ENCODE results near the gene SWAP70. TPM values are rescaled to one million over a fixed set of nuclear protein-coding genes. Genes with fewer than 3 reads are reported as not detected.
"Not testable (repeated sequence)": the region's sequence is repeated elsewhere in the genome, so short reads cannot be mapped to it uniquely, and the experiment has no call there.

The SWAP70 gene
- total RNA-seq, 1 donor from 2014 or later: 39.7 TPM

DNA sequence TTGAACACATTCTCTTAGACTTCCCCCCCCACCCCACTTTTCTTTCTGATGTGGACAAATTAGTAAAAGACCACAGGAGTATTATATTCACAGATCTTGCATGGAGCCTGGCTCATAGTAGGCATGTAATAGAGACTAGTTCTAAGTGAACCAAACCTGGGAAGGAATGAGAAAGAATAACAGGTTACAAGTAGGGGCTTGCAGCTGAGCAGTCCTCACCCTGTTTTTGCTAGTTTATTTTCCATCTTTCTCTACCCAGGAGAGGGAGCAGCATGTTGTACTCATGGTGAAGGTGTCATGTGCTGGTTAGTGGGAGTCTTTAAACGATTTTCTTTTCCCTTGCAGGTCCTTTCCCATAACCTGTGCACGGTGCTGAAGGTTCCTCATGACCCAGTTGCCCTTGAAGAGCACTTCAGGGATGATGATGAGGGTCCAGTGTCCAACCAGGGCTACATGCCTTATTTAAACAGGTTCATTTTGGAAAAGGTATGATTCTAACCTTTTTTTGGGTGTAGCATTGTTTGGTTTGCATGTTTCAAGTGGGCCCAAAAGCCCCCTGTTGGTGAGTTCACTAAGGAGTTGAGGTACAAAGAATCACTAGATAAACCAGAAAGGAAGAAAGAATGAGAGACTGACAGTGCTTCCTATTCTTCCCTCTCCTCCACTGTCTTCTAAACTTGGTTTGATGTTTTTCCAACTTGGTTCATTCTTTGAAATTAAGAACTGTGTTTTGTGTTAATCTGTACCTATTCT is 30.1 kb downstream of the SWAP70 start:
- H3K4me3 Mint-ChIP-seq (ENCODE audit: unreplicated experiment): no peak overlapping the region
- TF ChIP-seq, protein P1, sequence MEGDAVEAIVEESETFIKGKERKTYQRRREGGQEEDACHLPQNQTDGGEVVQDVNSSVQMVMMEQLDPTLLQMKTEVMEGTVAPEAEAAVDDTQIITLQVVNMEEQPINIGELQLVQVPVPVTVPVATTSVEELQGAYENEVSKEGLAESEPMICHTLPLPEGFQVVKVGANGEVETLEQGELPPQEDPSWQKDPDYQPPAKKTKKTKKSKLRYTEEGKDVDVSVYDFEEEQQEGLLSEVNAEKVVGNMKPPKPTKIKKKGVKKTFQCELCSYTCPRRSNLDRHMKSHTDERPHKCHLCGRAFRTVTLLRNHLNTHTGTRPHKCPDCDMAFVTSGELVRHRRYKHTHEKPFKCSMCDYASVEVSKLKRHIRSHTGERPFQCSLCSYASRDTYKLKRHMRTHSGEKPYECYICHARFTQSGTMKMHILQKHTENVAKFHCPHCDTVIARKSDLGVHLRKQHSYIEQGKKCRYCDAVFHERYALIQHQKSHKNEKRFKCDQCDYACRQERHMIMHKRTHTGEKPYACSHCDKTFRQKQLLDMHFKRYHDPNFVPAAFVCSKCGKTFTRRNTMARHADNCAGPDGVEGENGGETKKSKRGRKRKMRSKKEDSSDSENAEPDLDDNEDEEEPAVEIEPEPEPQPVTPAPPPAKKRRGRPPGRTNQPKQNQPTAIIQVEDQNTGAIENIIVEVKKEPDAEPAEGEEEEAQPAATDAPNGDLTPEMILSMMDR (IDR thresholded peaks at IDR 0.05): no peak

DNA sequence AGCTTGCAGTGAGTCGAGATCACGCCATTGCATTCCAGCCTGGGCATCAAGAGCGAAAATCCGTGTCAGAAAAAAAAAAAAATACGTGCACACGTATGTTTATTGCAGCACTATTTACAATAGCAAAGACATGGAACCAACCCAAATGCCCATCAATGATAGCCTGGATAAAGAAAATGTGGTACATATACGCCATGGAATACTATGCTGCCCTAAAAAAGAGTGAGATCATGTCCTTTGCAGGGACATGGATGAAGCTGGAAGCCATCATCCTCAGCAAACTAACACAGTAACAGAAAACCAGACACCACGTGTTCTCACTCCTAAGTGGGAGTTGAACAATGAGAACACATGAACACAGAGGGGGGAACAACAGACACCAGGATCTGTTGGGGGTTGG is 31.4 kb downstream of the SWAP70 start:
- not testable (repeated sequence) for H3K9me3 Mint-ChIP-seq (ENCODE audit: unreplicated experiment); DNase-seq (ENCODE audit: extremely low spot score, unreplicated experiment); H3K4me3 Mint-ChIP-seq (ENCODE audit: unreplicated experiment); H3K27me3 Mint-ChIP-seq (ENCODE audit: unreplicated experiment); H3K27ac Mint-ChIP-seq (ENCODE audit: unreplicated experiment)
- Mint-ChIP-seq H3K36me3 (ENCODE audit: unreplicated experiment) (peaks cover 24% of the 10 kb centered on the region), H3K4me1 (ENCODE audit: unreplicated experiment) (peaks cover 21% of the 10 kb centered on the region)

More for the DNA sequence above, 30.1 kb downstream of the SWAP70 start:
- no peaks in the 10 kb centered on the region for H3K27me3 Mint-ChIP-seq (ENCODE audit: unreplicated experiment)
- no peaks in the 10 kb centered on the region for H3K9me3 Mint-ChIP-seq (ENCODE audit: unreplicated experiment)
- no peak for DNase-seq (ENCODE audit: extremely low spot score, unreplicated experiment)
- H3K27ac Mint-ChIP-seq (ENCODE audit: unreplicated experiment): no peak overlapping the region
- H3K36me3 Mint-ChIP-seq (ENCODE audit: unreplicated experiment): peaks cover 24% of the 10 kb centered on the region
- H3K4me1 Mint-ChIP-seq (ENCODE audit: unreplicated experiment): peaks cover 17% of the 10 kb centered on the region

DNA sequence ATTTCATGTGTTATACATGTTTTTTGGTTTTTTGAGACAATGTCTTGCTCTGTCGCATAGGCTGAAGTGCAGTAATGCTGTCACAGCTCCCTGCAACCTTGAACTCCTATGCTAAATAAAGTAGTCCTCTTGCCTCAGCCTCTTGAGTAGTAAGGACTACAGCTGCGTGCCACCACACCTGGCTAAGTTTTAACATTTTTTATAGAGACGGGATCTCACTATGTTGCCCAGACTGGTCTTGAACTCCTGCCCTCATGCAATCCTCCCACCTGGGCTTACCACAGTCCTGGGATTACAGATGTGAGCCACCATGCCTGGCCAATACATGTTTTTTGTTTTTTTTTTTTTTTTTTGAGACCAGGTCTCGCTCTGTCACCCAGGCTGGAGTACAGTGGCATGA is 33.9 kb downstream of the SWAP70 start:
- no peaks in the 10 kb centered on the region for H3K27me3 Mint-ChIP-seq (ENCODE audit: unreplicated experiment)
- H3K9me3 Mint-ChIP-seq (ENCODE audit: unreplicated experiment): no peaks in the 10 kb centered on the region
- peaks cover 26% of the 10 kb centered on the region for H3K4me1 Mint-ChIP-seq (ENCODE audit: unreplicated experiment)
- H3K27ac Mint-ChIP-seq (ENCODE audit: unreplicated experiment): no peak overlapping the region
- H3K4me3 Mint-ChIP-seq (ENCODE audit: unreplicated experiment): no peak overlapping the region
- TF ChIP-seq, protein P1 (IDR thresholded peaks at IDR 0.05): no peak
- peaks cover 24% of the 10 kb centered on the region for H3K36me3 Mint-ChIP-seq (ENCODE audit: unreplicated experiment)
- DNase-seq (ENCODE audit: extremely low spot score, unreplicated experiment): no peak

DNA sequence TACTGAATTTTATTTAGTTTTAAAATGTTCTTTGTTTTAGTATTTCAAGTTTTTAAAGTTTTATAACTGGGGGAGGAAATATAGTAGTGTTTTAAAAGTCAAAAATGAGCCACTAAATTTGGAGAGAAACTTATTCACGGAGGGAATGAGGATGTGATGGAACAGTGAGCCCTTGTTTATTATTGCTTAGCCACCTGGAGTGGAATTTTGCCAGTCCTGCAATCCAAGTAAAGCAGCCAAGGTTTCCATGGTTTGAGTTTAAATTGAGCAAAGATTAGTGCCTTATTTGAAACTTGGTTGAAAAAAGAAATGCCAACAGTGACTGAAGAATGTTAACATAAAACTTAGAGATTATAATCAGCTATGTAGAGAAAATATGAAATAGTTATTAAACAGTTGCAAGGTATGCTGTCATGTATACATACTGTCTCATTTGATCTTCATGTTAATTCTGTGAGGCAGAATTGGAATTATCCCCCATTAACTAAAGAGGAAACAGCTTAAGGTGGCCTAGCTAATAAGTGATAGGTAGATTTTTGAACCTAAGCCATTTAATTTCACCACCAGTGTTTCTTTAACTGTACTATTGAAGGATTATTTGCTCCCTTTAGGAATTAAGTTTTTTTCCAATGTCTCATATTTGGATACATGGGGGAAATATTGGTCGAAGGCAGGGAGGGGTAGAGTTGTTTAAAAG is 36.4 kb downstream of the SWAP70 start:
- Mint-ChIP-seq H3K9me3 (ENCODE audit: unreplicated experiment) (no peaks in the 10 kb centered on the region), H3K27ac (ENCODE audit: unreplicated experiment) (peak overlapping the region; percentile 37), H3K4me1 (ENCODE audit: unreplicated experiment) (peaks cover 32% of the 10 kb centered on the region), H3K36me3 (ENCODE audit: unreplicated experiment) (peaks cover 12% of the 10 kb centered on the region), H3K27me3 (ENCODE audit: unreplicated experiment) (no peaks in the 10 kb centered on the region), H3K4me3 (ENCODE audit: unreplicated experiment) (no peak overlapping the region)
- DNase-seq (ENCODE audit: extremely low spot score, unreplicated experiment): no peak
- TF ChIP-seq, protein P1 (IDR thresholded peaks at IDR 0.05): no peak

DNA sequence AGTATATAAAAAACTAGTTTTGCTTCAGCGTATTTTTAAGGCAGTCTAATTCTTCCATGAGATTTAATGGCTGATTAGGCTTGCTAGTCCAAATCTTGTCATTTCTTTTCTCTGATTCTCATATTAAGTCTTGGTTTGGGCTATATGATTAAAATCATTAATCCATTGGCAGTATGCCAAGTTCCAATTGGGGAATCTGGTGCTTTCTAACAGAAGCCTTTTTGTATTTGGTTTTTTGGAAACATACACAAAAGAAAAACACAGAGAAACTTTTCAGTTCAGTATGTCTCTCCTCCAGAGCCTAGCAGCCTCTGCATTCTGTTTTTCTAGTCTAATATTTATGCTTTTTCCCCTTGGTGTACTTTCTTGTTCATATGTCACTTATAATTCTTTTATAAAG is 37.9 kb downstream of the SWAP70 start:
- no peak for DNase-seq (ENCODE audit: extremely low spot score, unreplicated experiment)
- no peak overlapping the region for H3K4me3 Mint-ChIP-seq (ENCODE audit: unreplicated experiment)
- peaks cover 5% of the 10 kb centered on the region for H3K36me3 Mint-ChIP-seq (ENCODE audit: unreplicated experiment)
- no peak overlapping the region for H3K27ac Mint-ChIP-seq (ENCODE audit: unreplicated experiment)
- TF ChIP-seq, protein P1 (IDR thresholded peaks at IDR 0.05): no peak
- H3K9me3 Mint-ChIP-seq (ENCODE audit: unreplicated experiment): no peaks in the 10 kb centered on the region
- H3K27me3 Mint-ChIP-seq (ENCODE audit: unreplicated experiment): no peaks in the 10 kb centered on the region
- H3K4me1 Mint-ChIP-seq (ENCODE audit: unreplicated experiment): peaks cover 32% of the 10 kb centered on the region
